Mesenchymal stem cell (in vitro differentiated cells and primary cell): ENCODE measurements around the gene MRPL42.

Experiments used
- DNase-seq: peaks from one replicate; pipeline ENCODE4 v3.0.0-alpha.2; 2013
- H2AFZ ChIP-seq: one replicate; pipeline ENCODE4 v1.6.1; 2013; ENCODE audit warnings: low read depth, mild to moderate bottlenecking, control low read depth, inconsistent platforms, low read length, moderate library complexity
- H2AK5ac ChIP-seq: 2 replicates; pipeline ENCODE4 v1.6.1; 2013; ENCODE audit warnings: low read length, moderate library complexity, mild to moderate bottlenecking, inconsistent platforms; ENCODE audit not compliant: severe bottlenecking
- H2BK120ac ChIP-seq: one replicate; pipeline ENCODE4 v1.6.1; 2013; ENCODE audit warnings: low read depth, mild to moderate bottlenecking, inconsistent platforms, low read length, moderate library complexity
- H2BK12ac ChIP-seq, 2 experiments: one replicate each; pipeline ENCODE4 v1.6.1; 2013; ENCODE audit warnings: inconsistent platforms in 2 of 2, low read length in 2 of 2, mild to moderate bottlenecking in 2 of 2, moderate library complexity in 2 of 2, control low read depth in 1 of 2
- H2BK15ac ChIP-seq: one replicate; pipeline ENCODE4 v1.6.1; 2013; ENCODE audit warnings: mild to moderate bottlenecking, low read depth, inconsistent platforms; ENCODE audit not compliant: poor library complexity, severe bottlenecking
- H2BK5ac ChIP-seq: 2 replicates; pipeline ENCODE4 v1.6.1; 2013; ENCODE audit warnings: low read depth, mild to moderate bottlenecking, low read length, control low read depth, inconsistent platforms; ENCODE audit not compliant: poor library complexity, severe bottlenecking
- H3K14ac ChIP-seq, 2 experiments: one replicate each; pipeline ENCODE4 v1.6.1; 2013; ENCODE audit warnings: inconsistent platforms in 2 of 2, low read length in 2 of 2, control low read depth in 1 of 2, mild to moderate bottlenecking in 1 of 2, moderate library complexity in 1 of 2
- H3K18ac ChIP-seq, 2 experiments: one replicate each; pipeline ENCODE4 v1.6.1; 2013; ENCODE audit warnings: inconsistent platforms in 2 of 2, low read length in 2 of 2, control low read depth in 1 of 2, low read depth in 1 of 2, mild to moderate bottlenecking in 1 of 2
- H3K23ac ChIP-seq, 2 experiments: one replicate each; pipeline ENCODE4 v1.6.1; 2013; ENCODE audit warnings: inconsistent platforms in 2 of 2, low read length in 2 of 2, mild to moderate bottlenecking in 2 of 2, moderate library complexity in 2 of 2, control low read depth in 1 of 2
- H3K27ac ChIP-seq: 2 replicates; pipeline ENCODE4 v1.5.1; 2013; ENCODE audit warnings: mild to moderate bottlenecking, moderate library complexity, low read length, control low read depth, inconsistent platforms; ENCODE audit not compliant: poor library complexity, severe bottlenecking
- H3K27me3 ChIP-seq, 2 experiments: 2 replicates each; pipeline versions ENCODE4 v1.6.1 to v1.7.0; 2013; ENCODE audit warnings: low read length in 2 of 2, mild to moderate bottlenecking in 2 of 2, moderate library complexity in 2 of 2, control low read depth in 1 of 2, inconsistent platforms in 1 of 2; ENCODE audit not compliant: control insufficient read depth in 1 of 2, insufficient read depth in 1 of 2
- H3K36me3 ChIP-seq, 2 experiments: 2 replicates each; pipeline versions ENCODE4 v1.6.1 to v1.7.0; 2013; ENCODE audit warnings: low read length in 2 of 2, control low read depth in 1 of 2, inconsistent platforms in 1 of 2, low read depth in 1 of 2, mild to moderate bottlenecking in 1 of 2; ENCODE audit not compliant: insufficient read depth in 2 of 2, control insufficient read depth in 1 of 2
- H3K4ac ChIP-seq, 2 experiments: one replicate each; pipeline ENCODE4 v1.6.1; 2013; ENCODE audit warnings: inconsistent platforms in 2 of 2, low read length in 2 of 2, mild to moderate bottlenecking in 2 of 2, moderate library complexity in 2 of 2, control low read depth in 1 of 2, low read depth in 1 of 2
- H3K4me1 ChIP-seq: 2 replicates; pipeline ENCODE4 v1.6.1; 2013; ENCODE audit warnings: low read depth, low read length, control low read depth; ENCODE audit not compliant: control insufficient read depth, insufficient read depth
- H3K4me2 ChIP-seq: 2 replicates; pipeline ENCODE4 v1.6.1; 2013; ENCODE audit warnings: low read length, mild to moderate bottlenecking, inconsistent platforms; ENCODE audit not compliant: poor library complexity, severe bottlenecking
- H3K4me3 ChIP-seq, 2 experiments: 2 replicates each; pipeline versions ENCODE4 v1.5.1 to v1.7.0; 2013; ENCODE audit warnings: low read length in 2 of 2, mild to moderate bottlenecking in 2 of 2, control low read depth in 1 of 2, low read depth in 1 of 2; ENCODE audit not compliant: insufficient read depth in 1 of 2
- H3K79me1 ChIP-seq: replicated peaks from 2 replicates; pipeline ENCODE4 v1.6.1; 2013; ENCODE audit warnings: mild to moderate bottlenecking, control low read depth, low read length, inconsistent platforms; ENCODE audit not compliant: poor library complexity, severe bottlenecking
- H3K9ac ChIP-seq: 2 replicates; pipeline ENCODE4 v1.7.0; 2013; ENCODE audit warnings: mild to moderate bottlenecking, low read length, moderate library complexity
- H3K9me3 ChIP-seq: 2 replicates; pipeline ENCODE4 v1.7.0; 2013; ENCODE audit warnings: mild to moderate bottlenecking, low read length; ENCODE audit not compliant: control insufficient read depth
- H4K8ac ChIP-seq: one replicate; pipeline ENCODE4 v1.6.1; 2013; ENCODE audit warnings: inconsistent platforms, mild to moderate bottlenecking, low read length, moderate library complexity
- H4K91ac ChIP-seq: one replicate; pipeline ENCODE4 v1.6.1; 2013; ENCODE audit warnings: mild to moderate bottlenecking, low read length, inconsistent platforms
- WGBS: methylation state at CpG from one replicate; pipeline ENCODE4 v1.1.7; 2013; ENCODE audit warnings: mixed read lengths; 5-methylcytosine and 5-hydroxymethylcytosine counted together

The MRPL42 gene

GRCh38 chr12:93536111-93536765 is 68.9 kb downstream of the MRPL42 start:
- Histone ChIP-seq H4K8ac (no peak overlapping the region), H3K36me3 (no peaks in the 10 kb centered on the region), H3K79me1 (no peaks in the 10 kb centered on the region), H3K23ac (no peak overlapping the region), H3K4me3 (no peak overlapping the region), H3K4me1 (no peaks in the 10 kb centered on the region), H2AFZ (no peak overlapping the region), H3K14ac (no peak overlapping the region), H3K4ac (no peak overlapping the region), H2BK5ac (no peak overlapping the region), H2BK12ac (no peak overlapping the region), H3K9me3 (no peaks in the 10 kb centered on the region), H3K18ac (no peak overlapping the region), H2BK120ac (no peak overlapping the region), H3K27me3 (no peaks in the 10 kb centered on the region), H3K4me2 (no peak overlapping the region), H3K27ac (no peak overlapping the region), H4K91ac (no peak overlapping the region), H3K9ac (no peak overlapping the region), H2BK15ac (no peak overlapping the region), H2AK5ac (no peak overlapping the region)
- WGBS: 92% methylated on average over 1 of the region's 2 CpGs
- DNase-seq: no peak

- Histone ChIP-seq H3K4me2 (no peak overlapping the region), H3K79me1 (no peaks in the 10 kb centered on the region), H3K18ac (no peak overlapping the region), H3K36me3 (no peaks in the 10 kb centered on the region), H2BK5ac (no peak overlapping the region), H3K9ac (no peak overlapping the region), H3K27ac (no peak overlapping the region), H2BK120ac (no peak overlapping the region), H2AK5ac (no peak overlapping the region), H4K91ac (no peak overlapping the region), H3K23ac (no peak overlapping the region), H2BK12ac (no peak overlapping the region), H2AFZ (no peak overlapping the region), H3K27me3 (no peaks in the 10 kb centered on the region), H3K14ac (no peak overlapping the region), H3K4ac (no peak overlapping the region), H3K4me3 (no peak overlapping the region), H4K8ac (no peak overlapping the region), H3K4me1 (no peaks in the 10 kb centered on the region), H2BK15ac (no peak overlapping the region), H3K9me3 (no peaks in the 10 kb centered on the region)
- DNase-seq: no peak
- 75% methylated on average over 3 of the region's 5 CpGs for WGBS
Measured at GRCh38 chr12:93536766-93537488, 69.6 kb downstream of the MRPL42 start.

- H3K23ac ChIP-seq: no peak overlapping the region
- no peaks in the 10 kb centered on the region for H3K36me3 ChIP-seq
- no peak overlapping the region for H2BK120ac ChIP-seq
- H3K4me3 ChIP-seq: no peak overlapping the region
- H3K79me1 ChIP-seq: no peaks in the 10 kb centered on the region
- no peak overlapping the region for H3K9ac ChIP-seq
- no peak overlapping the region for H3K4ac ChIP-seq
- H3K9me3 ChIP-seq: no peaks in the 10 kb centered on the region
- no peak overlapping the region for H2AK5ac ChIP-seq
- H3K27ac ChIP-seq: no peak overlapping the region
- H2BK15ac ChIP-seq: no peak overlapping the region
- H3K27me3 ChIP-seq: no peaks in the 10 kb centered on the region
- H2BK12ac ChIP-seq: no peak overlapping the region
- no peak overlapping the region for H3K14ac ChIP-seq
- H2BK5ac ChIP-seq: no peak overlapping the region
- 82% methylated on average over 3 of the region's 5 CpGs for WGBS
- H4K91ac ChIP-seq: no peak overlapping the region
- H2AFZ ChIP-seq: no peak overlapping the region
- DNase-seq: no peak
- no peaks in the 10 kb centered on the region for H3K4me1 ChIP-seq
- H4K8ac ChIP-seq: no peak overlapping the region
- H3K4me2 ChIP-seq: no peak overlapping the region
- no peak overlapping the region for H3K18ac ChIP-seq
Measured at GRCh38 chr12:93537769-93538168, 70.5 kb downstream of the MRPL42 start.

- no peak overlapping the region for H2BK12ac ChIP-seq
- H3K79me1 ChIP-seq: no peaks in the 10 kb centered on the region
- H4K8ac ChIP-seq: no peak overlapping the region
- no peak overlapping the region for H3K4me2 ChIP-seq
- no peak overlapping the region for H2AK5ac ChIP-seq
- no peak overlapping the region for H2AFZ ChIP-seq
- no peak for DNase-seq
- no peak overlapping the region for H3K4ac ChIP-seq
- 97% methylated on average over 3 of the region's 4 CpGs for WGBS
- H2BK5ac ChIP-seq: no peak overlapping the region
- no peak overlapping the region for H2BK15ac ChIP-seq
- no peaks in the 10 kb centered on the region for H3K27me3 ChIP-seq
- no peak overlapping the region for H3K23ac ChIP-seq
- no peaks in the 10 kb centered on the region for H3K4me1 ChIP-seq
- H3K14ac ChIP-seq: no peak overlapping the region
- no peak overlapping the region for H3K9ac ChIP-seq
- no peak overlapping the region for H3K18ac ChIP-seq
- no peak overlapping the region for H3K4me3 ChIP-seq
- H3K9me3 ChIP-seq: no peaks in the 10 kb centered on the region
- no peak overlapping the region for H4K91ac ChIP-seq
- H3K27ac ChIP-seq: no peak overlapping the region
- H2BK120ac ChIP-seq: no peak overlapping the region
- H3K36me3 ChIP-seq: no peaks in the 10 kb centered on the region
Measured at GRCh38 chr12:93539821-93540220, 72.5 kb downstream of the MRPL42 start.
